ENCODE results near the gene SPOCD1.

Gene SPOCD1

DNA sequence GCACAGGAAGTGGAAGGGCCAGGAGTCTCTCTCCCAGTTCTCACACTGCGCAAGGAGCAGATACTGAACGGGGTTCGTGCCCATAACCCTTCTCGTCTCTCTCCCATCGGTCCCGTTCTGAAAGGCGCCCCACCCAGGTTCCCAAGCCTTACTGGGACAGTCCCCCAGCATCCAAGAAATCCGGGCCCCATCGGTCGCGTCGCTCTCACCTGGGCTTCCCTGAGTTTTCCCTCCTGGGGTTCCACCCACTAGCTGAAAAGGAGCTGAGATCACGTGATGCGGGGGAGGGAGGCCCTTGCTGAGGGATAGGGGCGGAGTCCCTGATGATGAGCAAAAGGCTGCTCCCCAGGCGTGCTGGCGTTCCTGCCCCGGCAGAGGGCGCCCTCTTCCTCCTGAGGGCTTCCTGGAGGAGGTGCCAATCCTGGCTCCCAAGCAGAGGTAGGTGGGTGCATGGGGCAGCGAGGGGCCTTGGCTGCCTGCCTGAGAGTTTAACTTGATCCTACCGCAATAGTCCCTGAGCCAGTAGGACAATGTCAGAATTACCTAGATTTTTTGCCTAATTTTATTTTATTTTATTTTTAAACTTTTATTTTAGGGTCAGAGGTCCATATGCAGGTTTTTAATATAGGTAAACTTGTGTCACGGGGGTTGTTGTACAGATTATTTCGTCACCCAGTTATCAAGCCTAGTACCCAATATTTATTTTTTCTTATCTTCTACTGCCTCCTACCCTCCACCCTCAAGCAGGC is at the start of gene SPOCD1:
Gene SPOCD1, minus strand, starts transcription at position 271 of the 749 bp plus-strand sequence. CDS start 689 bp downstream, outside the sequence.
- DNase-seq = peak in 22 of 51 donors; percentile 12 to 72 (median 40)

- DNase-seq = no peak
Measured at GRCh38 chr1:31862071-31862470, 46.2 kb upstream of the SPOCD1 start.

- no peak for DNase-seq
Measured at GRCh38 chr1:31861346-31861745, 45.5 kb upstream of the SPOCD1 start.

- DNase-seq = peak in 1 of 51 donors; percentile 11
Measured at GRCh38 chr1:31860581-31860980, 44.8 kb upstream of the SPOCD1 start.

DNA sequence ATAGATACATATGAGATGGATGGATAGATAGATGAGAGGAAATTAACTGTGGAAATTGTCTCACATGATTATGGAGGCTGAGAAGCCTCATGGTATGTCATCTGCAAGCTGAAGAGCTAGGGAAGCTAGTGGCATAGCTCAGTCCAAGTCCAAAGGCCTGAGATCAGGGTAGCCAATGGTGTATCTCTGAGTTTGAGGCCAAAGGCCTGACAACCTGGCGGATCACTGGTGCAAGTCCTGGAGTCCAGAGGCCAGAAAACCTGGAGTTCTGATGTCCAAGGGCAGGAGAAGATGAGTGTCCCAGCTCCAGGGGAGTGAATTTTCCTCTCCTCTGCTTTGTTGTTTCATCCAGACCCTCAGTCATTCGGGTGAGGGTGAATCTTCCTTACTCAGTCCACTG is 43.9 kb upstream of the SPOCD1 start:
- no peak for DNase-seq

GRCh38 chr1:31859044-31859443 is 43.2 kb upstream of the SPOCD1 start:
- DNase-seq = no peak

- DNase-seq = no peak
Measured at GRCh38 chr1:31857863-31858262, 42.0 kb upstream of the SPOCD1 start.

DNA sequence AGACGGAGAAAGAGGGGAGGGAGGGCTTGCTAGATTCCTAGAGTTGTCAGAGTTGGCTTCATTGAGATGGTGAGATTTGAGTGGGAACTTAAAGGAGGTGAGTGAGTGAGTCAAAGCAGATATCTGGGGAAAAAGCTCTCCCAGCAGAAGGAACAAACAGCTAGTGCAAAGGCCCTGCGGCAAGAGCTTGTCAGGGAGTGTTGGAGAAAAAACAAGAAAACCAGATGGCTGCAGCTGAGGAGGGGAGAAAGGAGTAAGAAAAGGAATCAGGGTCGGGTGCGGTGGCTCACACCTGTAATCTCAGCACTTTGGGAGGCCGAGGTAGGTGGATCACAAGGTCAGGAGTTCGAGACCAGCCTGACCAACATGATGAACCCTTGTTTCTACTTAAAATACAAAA is 40.3 kb upstream of the SPOCD1 start:
- no peak for DNase-seq

GRCh38 chr1:31855038-31855845 is 39.4 kb upstream of the SPOCD1 start:
- no peak for DNase-seq

GRCh38 chr1:31849653-31850052 is 33.8 kb upstream of the SPOCD1 start:
- no peak for DNase-seq

DNA sequence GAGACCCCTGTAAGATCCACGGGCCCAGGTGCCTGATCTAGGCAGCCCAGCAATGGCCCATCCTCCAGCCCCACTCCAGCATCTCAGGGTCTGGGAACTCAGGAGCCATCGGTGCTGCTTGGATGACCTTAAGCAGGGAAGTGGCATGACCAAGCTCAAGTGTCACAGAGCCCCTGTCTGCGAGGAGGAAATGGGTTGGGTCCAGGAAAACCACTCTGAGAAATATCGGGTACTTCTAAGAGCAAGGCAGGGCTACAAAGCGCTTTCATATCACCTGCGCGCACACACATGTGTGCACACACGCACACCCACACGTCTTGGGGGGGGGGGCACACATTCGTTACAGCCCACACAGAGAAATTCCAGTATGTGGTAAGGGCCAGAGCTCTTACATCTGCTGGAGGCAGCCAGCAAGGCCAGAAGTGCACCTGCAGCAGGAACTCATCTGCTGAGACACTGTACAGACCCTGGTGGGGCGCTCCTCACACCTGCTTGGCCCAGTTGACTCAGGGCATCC is 32.6 kb upstream of the SPOCD1 start:
- DNase-seq = no peak

DNA sequence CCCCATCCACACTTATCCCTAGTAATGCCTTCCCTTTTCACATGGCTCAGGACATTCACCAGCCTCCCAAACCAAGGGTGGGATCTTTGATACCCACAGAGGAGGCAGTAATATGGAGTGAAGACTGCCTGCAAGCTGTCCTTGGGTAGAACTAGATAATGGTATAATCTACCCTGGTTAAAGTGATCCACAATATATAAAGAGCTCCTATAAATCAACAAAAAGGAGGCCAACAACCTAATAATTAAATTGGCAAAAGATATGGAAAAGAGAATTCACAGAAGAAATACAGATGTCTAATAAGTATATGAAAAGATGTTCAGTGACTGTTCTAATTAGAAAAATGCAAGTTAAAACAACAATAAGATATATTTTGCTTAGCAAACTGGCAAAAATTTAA is 30.7 kb upstream of the SPOCD1 start:
- DNase-seq = no peak

DNA sequence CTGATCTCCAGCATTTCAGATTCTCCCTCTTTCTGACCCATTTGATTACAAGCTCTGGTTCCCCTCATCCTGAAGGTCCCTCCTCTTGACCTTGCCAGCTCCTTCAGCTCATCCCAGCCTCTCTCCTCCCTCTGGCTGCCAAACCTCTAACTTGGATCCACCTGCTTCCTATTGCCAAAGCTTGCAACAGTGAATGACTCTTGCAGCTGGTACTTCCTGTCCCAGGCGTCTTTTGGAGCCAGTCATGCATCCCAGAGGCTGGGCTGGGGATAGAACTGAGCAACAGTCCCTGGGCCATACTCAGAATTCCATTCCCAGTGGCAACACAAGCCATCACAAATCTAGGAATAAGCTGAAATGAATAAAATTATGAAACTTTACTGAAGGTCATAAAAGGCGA is 27.7 kb upstream of the SPOCD1 start:
- DNase-seq = peak in 24 of 51 donors; percentile 20 to 89 (median 36)

DNA sequence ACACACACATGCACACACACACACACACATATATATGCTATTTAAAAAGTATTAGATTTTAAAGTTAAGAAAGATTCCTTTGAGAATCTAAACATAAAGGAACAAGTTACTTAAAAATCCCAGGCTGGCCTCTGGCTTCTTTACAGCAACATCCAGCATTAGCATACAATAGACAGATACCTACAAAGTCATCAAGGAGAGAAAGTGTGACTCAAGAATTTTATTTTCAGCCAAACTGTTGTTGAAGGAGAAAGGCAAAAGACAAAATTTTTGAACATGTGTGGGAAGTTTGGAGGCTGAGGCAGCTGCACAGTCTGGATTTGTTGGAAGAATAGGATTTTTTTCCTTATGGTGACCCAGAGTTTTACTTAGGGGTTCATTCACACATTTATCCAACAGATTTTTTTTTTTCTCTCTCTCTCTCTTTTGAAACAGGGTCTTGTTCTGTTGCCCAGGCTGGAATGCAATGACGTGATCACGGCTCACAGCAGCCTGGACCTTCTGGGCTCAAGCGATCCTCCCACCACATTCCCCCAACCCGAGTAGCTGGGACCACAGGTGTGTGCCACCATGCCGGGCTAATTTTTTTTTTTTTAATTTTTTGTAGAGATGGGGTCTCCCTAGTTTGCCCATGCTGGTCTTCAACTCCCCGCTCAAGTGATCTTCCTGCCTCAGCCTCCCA is 24.0 kb upstream of the SPOCD1 start:
- peak in 1 of 51 donors; percentile 31 for DNase-seq

- no peak for DNase-seq
Measured at GRCh38 chr1:31837451-31838158, 21.8 kb upstream of the SPOCD1 start.

DNA sequence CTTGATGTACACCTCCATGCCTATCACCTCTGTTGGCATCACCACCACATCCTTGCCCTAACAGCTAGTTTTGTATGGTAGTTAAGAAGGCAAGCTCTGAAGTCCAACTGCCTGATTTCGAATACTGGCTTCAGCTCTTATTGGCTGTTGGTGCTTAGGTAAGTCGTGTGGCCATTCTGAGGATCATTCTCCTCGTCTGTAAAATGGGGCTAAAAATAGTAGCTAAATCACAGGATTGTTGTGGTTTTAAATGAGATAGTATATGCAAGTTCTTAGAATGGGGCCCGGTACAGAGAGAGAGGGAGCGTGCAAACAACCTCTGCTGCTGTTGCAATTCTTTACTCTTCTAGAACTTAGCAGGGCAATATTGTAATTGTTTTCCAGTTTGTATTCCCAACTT is 20.8 kb upstream of the SPOCD1 start:
- DNase-seq = no peak

GRCh38 chr1:31835415-31835814 is 19.6 kb upstream of the SPOCD1 start:
- no peak for DNase-seq

GRCh38 chr1:31834501-31834900 is 18.7 kb upstream of the SPOCD1 start:
- DNase-seq = no peak

DNA sequence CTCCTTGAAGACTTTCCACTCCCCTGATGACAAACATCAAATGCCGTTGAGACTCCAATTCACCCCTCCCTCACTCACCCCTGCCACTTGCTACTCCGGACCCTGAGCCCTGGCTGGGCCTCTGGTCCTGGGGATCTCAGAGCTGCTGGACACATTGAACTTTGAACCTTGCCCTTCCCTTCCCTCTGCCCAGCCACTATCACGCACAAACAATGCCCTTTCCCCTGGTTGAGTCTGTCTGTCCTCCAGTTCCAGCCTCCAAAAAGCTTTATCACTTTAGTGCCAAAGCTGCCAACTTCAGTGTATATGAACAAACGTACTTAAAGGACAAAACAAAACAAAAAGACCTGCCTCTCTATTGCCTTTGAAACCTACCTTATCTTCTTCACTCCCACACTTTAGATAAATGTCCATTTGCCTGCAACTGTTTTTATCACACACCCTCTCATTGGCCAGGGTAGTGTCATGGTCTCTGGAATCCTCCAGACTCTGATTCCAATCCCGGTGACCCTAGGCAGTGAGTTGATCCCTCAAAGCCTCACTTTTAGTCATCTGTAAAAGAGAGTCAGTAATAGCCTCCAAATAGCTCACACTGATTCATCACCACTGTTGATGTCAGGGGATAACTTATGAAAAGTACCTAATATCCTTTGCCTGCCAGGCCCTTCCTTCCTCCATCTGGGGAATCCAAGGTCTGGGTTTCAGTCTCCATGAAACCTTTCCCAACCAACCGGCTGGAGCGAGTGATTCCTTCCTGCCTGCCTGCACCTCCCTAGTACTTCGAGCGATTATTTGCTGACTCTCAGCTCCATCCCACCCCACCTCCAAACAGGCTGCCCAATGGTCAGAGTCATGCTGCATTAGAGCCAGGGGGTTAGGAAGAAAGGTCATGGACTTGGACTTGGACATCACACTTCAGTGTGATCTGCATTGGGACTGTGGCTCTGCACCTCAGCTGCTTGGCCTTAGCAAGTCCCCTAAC is 15.9 kb upstream of the SPOCD1 start:
- DNase-seq = no peak

DNA sequence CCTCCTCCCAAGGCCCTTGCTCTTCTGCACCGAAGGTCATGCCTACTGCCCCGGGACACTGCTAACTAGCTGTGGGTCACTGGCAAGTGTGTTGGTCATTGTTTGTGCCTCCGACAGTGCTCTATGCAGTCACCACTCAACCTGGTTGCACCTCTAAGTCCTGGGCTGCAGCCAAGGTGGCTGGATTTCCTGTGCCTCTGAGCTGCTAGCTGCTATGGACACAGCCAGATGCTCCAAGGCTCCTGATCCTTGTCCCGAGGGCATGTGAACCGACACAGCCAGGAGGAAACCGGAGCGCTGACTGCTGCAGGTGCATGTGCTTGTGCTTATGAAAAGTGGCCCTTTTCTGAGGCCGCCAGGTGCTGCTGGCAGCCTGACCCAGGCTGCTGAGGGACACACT is 14.7 kb upstream of the SPOCD1 start:
- DNase-seq = no peak

Data from hypothalamus (tissue), 51 donors.